ENCODE measurements around the gene COPE. TPM values are rescaled to one million over a fixed set of nuclear protein-coding genes. Genes with fewer than 3 reads are reported as not detected.

COPE gene
- total RNA-seq, 4 donors from 2014 or later, result 173 to 238 (median 197) TPM

GRCh38 chr19:18942692-18943091 lies 23.5 kb upstream of the COPE start:
- H3K4me3 ChIP-seq (ENCODE audit: low read depth, poor library complexity, severe bottlenecking), result no peak overlapping the region
- TF ChIP-seq POLR2A (IDR thresholded peaks at IDR 0.05) (no peak), CTCF (IDR thresholded peaks at IDR 0.05) (no peak)
- intact Hi-C loops (cut with DNase I; ENCODE audit: low total_unique reads), result no loop called here
- WGBS, 2 donors, result 74 to 80% methylated on average over 6 of the region's 6 CpGs
- DNase-seq (ENCODE audit: low spot score in 2 of 2), result no peak

- no peak for TF ChIP-seq CTCF (IDR thresholded peaks at IDR 0.05)
- TF ChIP-seq POLR2A (IDR thresholded peaks at IDR 0.05), result no peak
- H3K4me3 ChIP-seq (ENCODE audit: low read depth, poor library complexity, severe bottlenecking), result no peak overlapping the region
- intact Hi-C loops (cut with DNase I; ENCODE audit: low total_unique reads), result no loop called here
- WGBS, 2 donors, result 64 to 68% methylated on average over 18 of the region's 18 CpGs
- no peak for DNase-seq (ENCODE audit: low spot score in 2 of 2)
Measured at GRCh38 chr19:18941628-18942354, 22.6 kb upstream of the COPE start.

GRCh38 chr19:18940769-18941627 lies 21.8 kb upstream of the COPE start, which contains the start of gene HOMER3:
TSS of gene HOMER3 (minus strand) at chr19:18941217. CDS start at chr19:18938982, 2,235 bp downstream.
- WGBS, 2 donors, result 1 to 5% methylated on average over 16 to 24 of the region's 81 CpGs
- intact Hi-C loops (cut with DNase I; ENCODE audit: low total_unique reads), result no loop called here

GRCh38 chr19:18939922-18940768 lies 21.0 kb upstream of the COPE start:
- 0 to 1% methylated on average over 18 to 25 of the region's 47 CpGs for WGBS, 2 donors

More at GRCh38 chr19:18940769-18941627, 21.8 kb upstream of the COPE start, which contains the start of gene HOMER3:
- peak within 1 kb of the TSS; percentile 60 for H3K4me3 ChIP-seq (ENCODE audit: low read depth, poor library complexity, severe bottlenecking)
- TF ChIP-seq CTCF (IDR thresholded peaks at IDR 0.05), result no peak
- no peak for TF ChIP-seq POLR2A (IDR thresholded peaks at IDR 0.05)
- peak; percentile 60 to 96 for DNase-seq (ENCODE audit: low spot score in 2 of 2)

More at GRCh38 chr19:18939922-18940768, 21.0 kb upstream of the COPE start:
- no peak for TF ChIP-seq POLR2A (IDR thresholded peaks at IDR 0.05)
- TF ChIP-seq CTCF (IDR thresholded peaks at IDR 0.05), result no peak
- H3K4me3 ChIP-seq (ENCODE audit: low read depth, poor library complexity, severe bottlenecking), result peak overlapping the region; percentile 60
- peak; percentile 44 to 93 for DNase-seq (ENCODE audit: low spot score in 2 of 2)
- intact Hi-C loops (cut with DNase I; ENCODE audit: low total_unique reads), result no loop called here

All from lower leg skin (tissue), 4 donors.